HG03432 (cell line): ENCODE measurements around the gene RBBP6.
"Not testable (repeated sequence)": the region's sequence is repeated elsewhere in the genome, so short reads cannot be mapped to it uniquely, and the experiment has no call there.

Experiments
- ATAC-seq: cut with Tn5 transposase; IDR thresholded peaks from one replicate; pipeline ENCODE4 v1.9.1; 2021; ENCODE audit warnings: mild to moderate bottlenecking, moderate library complexity; ENCODE audit not compliant: unreplicated experiment

Gene RBBP6

DNA sequence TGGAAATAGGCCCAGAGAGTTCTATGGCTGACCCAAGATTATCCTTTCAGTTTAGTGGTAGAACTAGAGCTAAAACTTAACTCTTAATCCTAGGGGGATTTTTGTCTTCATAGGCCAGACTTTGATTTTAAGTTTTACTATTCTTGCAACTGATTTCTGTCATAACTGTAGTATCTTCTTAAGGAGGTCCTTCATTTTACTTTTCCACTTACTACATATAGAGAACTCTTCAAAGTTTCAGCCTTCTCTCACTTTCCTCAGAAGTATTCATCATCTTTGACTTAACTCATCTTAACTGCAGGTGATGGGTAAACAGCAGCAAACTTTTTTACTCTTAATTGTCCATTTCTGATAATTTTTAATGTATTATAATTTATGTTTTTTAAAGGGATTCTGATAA is 23.4 kb downstream of the RBBP6 start:
- no peak for ATAC-seq

- no peak for ATAC-seq
These were observed 29.0 kb downstream of the RBBP6 start for GRCh38 chr16:24568392-24568791.

DNA sequence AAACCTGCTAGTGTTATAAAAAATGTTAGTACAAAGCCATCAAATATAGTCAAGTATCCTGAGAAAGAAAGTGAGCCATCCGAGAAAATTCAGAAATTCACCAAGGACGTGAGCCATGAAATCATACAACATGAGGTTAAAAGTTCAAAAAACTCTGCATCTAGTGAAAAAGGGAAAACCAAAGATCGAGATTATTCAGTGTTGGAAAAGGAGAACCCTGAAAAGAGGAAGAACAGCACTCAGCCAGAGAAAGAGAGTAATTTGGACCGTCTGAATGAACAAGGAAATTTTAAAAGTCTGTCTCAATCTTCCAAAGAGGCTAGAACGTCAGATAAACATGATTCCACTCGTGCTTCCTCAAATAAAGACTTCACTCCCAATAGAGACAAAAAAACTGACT is 31.7 kb downstream of the RBBP6 start:
- ATAC-seq = no peak

DNA sequence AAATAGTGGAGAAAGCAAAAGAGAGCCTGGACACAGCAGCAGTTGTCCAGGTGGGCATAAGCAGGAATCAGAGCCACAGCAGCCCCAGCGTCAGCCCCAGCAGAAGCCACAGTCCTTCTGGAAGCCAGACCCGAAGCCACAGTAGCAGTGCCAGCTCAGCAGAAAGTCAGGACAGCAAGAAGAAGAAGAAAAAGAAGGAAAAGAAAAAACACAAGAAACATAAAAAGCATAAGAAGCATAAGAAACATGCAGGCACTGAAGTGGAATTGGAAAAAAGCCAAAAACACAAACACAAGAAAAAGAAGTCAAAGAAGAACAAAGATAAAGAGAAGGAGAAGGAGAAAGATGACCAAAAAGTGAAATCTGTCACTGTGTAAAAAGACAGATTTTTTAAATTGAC is 32.7 kb downstream of the RBBP6 start:
- ATAC-seq = no peak

- ATAC-seq = no peak
These were observed 33.8 kb downstream of the RBBP6 start for GRCh38 chr16:24573141-24573540.

DNA sequence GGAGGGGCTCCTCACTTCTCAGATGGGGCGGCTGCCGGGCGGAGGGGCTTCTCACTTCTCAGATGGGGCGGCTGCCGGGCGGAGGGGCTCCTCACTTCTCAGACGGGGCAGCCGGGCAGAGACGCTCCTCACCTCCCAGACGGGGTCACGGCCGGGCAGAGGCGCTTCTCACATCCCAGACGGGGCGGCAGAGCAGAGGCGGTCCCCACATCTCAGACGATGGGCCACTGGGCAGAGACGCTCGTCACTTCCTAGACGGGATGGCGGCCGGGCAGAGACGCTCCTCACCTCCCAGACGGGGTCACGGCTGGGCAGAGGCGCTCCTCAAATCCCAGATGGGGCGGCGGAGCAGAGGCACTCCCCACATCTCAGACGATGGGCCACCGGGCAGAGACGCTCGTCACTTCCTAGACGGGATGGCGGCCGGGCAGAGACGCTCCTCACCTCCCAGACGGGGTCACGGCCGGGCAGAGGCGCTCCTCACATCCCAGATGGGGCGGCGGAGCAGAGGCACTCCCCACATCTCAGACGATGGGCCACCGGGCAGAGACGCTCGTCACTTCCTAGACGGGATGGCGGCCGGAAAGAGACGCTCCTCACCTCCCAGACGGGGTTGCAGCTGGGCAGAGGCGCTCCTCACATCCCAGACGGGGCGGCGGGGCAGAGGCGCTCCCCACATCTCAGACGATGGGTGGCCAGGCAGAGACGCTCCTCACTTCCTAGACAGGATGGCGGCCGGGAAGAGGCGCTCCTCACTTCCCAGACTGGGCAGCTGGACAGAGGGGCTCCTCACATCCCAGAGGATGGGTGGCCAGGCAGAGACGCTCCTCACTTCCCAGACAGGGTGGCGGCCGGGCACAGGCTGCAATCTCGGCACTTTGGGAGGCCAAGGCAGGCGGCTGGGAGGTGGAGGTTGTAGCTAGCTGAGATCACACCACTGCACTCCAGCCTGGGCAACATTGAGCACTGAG is 35.4 kb downstream of the RBBP6 start:
- ATAC-seq = not testable (repeated sequence)

DNA sequence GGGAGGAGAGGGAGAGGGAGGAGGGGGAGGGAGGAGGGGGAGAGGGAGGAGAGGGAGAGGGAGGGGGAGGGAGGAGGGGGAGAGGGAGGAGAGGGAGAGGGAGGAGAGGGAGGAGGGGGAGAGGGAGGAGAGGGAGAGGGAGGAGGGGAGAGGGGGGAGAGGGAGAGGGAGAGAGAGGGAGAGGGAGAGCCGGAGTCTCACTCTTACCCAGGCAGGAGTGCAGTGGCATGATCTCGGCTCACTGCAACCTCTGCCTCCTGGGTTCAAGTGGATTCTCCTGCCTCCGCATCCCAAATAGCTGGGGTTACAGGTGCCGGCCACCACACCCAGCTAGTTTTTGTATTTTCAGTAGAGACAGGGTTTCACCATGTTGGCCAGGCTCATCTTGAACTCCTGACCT is 36.4 kb downstream of the RBBP6 start:
- not testable (repeated sequence) for ATAC-seq

DNA sequence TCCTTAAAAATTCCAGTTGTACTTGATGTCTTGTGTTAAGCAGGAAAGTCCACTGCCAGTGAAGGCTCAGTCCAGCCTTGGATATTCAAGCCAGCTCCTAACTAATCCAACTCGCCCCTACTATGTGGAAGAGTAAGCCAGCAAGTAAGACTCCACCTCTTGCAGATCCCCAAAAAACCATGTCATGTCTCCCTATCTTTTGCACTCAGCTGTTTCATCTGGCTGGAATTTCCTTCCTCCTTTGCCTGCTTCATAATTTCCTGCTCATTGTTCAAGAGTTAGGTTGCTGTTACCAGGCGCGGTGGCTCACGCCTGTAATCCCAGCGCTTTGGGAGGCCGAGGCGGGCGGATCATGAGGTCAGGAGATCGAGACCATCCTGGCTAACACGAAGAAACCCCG is 37.8 kb downstream of the RBBP6 start:
- ATAC-seq = no peak

- no peak for ATAC-seq
These were observed 41.3 kb downstream of the RBBP6 start for GRCh38 chr16:24580665-24581064.

DNA sequence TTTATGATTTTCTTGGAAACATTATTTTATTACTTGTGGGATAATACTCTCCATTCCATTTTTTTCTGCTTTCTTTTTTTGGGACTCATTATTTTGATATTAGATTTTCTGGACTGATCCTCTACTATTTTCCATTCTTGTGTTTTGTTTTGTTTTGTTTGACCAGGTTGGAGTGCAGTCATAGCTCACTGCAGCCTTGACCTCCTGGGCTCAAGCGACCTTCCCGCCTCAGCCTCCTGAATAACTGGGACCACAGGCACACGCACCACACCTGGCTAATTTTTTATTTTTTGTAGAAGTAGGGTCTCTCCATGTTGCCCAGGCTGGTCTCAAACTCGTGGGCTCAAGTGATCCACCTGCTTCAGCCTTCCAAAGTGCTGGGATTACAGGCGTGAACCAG is 44.1 kb downstream of the RBBP6 start:
- no peak for ATAC-seq

DNA sequence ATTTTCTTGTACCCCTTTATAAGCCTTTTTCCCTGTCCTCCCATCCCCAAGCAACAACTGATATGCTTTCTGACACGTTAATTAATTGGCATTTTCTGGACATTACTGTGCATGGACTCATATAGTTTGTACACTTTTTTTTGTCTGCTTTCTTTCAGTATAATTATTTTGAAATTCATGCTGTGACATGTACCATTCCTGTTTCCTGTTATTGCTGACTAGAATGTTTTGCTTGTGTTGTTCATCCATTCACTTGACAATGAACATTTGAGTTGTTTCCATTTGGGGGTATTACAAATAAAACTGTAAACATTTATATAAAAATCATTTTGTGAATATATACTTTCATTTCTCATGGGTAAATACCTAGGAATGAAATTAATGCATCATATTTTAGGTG is 50.6 kb downstream of the RBBP6 start:
- ATAC-seq = no peak

DNA sequence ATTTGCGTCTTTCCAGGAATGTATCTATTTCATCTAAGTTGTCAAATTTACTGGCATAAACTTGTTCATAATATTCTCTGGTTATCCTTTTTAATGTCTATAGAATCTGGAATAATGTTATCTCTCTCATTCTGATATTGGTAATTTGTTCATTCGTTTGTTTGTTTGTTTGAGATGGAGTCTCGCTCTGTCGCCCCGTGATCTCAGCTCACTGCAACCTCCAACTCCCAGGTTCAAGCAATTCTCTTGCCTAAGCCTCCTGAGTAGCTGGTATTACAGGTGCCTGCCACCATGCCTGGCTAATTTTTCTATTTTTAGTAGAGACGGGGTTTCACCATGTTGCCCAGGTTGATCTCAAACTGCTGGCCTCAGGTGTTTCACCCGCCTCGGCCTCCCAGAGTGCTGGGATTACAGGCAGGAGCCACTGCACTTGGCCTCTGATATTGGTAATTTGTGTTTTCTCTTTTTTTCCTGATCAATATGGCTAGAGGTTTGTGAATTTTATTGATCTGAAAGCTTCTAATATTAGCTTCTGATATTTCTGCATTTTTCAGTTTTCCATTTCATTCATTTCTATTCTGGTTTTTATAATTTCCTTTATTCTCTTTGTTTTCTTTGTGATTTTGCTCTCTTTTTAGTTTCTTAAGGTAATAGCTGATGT is 59.5 kb downstream of the RBBP6 start:
- ATAC-seq = no peak

GRCh38 chr16:24609417-24609739 is 70.0 kb downstream of the RBBP6 start:
- ATAC-seq = no peak

GRCh38 chr16:24609740-24610415 is 70.5 kb downstream of the RBBP6 start:
- ATAC-seq = no peak

GRCh38 chr16:24610416-24610755 is 71.0 kb downstream of the RBBP6 start:
- no peak for ATAC-seq

GRCh38 chr16:24611310-24611709 is 71.9 kb downstream of the RBBP6 start:
- ATAC-seq = no peak

- no peak for ATAC-seq
These were observed 73.3 kb downstream of the RBBP6 start for GRCh38 chr16:24612656-24613055.

- not testable (repeated sequence) for ATAC-seq
These were observed 73.9 kb downstream of the RBBP6 start for GRCh38 chr16:24613267-24613666.

- ATAC-seq = no peak
These were observed 78.1 kb downstream of the RBBP6 start for GRCh38 chr16:24617502-24617901.
